HepG2 (cell line): ENCODE results near the gene PP2D1. TPM values are rescaled to one million over a fixed set of nuclear protein-coding genes. Genes with fewer than 3 reads are reported as not detected.

Source experiments
- FOXJ3 ChIP-seq: sonication (generic); formaldehyde crosslinking; IDR thresholded peaks from 2 replicates; pipeline ENCODE4 v1.4.0; 2020; ENCODE audit warnings: missing genetic modification reagents, mild to moderate bottlenecking, borderline replicate concordance
- HMG20B ChIP-seq: conservative IDR thresholded peaks from 2 replicates; pipeline ENCODE4 v1.6.1; 2016; ENCODE audit warnings: missing genetic modification reagents, missing compliant biosample characterization
- HNRNPUL1 ChIP-seq: fragments of 200-400 bp; formaldehyde crosslinking; IDR thresholded peaks from 2 replicates; pipeline ENCODE4 v1.6.1; 2017; ENCODE audit warnings: low read depth, mild to moderate bottlenecking, low read length, moderate library complexity
- KLF12 ChIP-seq: sonication (generic); formaldehyde crosslinking; IDR thresholded peaks from 2 replicates; pipeline ENCODE4 v1.4.0; 2020; ENCODE audit warnings: missing genetic modification reagents, borderline replicate concordance
- KMT2A ChIP-seq: sonication (generic); formaldehyde crosslinking; IDR thresholded peaks from 2 replicates; pipeline ENCODE4 v1.4.0; 2020; ENCODE audit warnings: missing genetic modification reagents
- MIXL1 ChIP-seq: IDR thresholded peaks from 2 replicates; pipeline ENCODE4 v1.6.1; 2016
- REL ChIP-seq: sonication (generic); formaldehyde crosslinking; conservative IDR thresholded peaks from 2 replicates; pipeline ENCODE4 v1.8.0; 2022; ENCODE audit warnings: mild to moderate bottlenecking, missing genetic modification reagents, moderate library complexity
- TAF15 ChIP-seq: fragments of 200-400 bp; formaldehyde crosslinking; IDR thresholded peaks from one replicate; pipeline ENCODE4 v1.6.1; 2018; ENCODE audit warnings: mild to moderate bottlenecking, low read depth, low read length; ENCODE audit not compliant: poor library complexity, severe bottlenecking
- ZNF251 ChIP-seq: sonication (generic); formaldehyde crosslinking; IDR thresholded peaks from 2 replicates; pipeline ENCODE4 v1.9.0; 2021; ENCODE audit warnings: mild to moderate bottlenecking, missing genetic modification reagents
- ZNF263 ChIP-seq: sonication (generic); formaldehyde crosslinking; IDR thresholded peaks from 2 replicates; pipeline ENCODE4 v1.4.0; 2020; ENCODE audit warnings: missing genetic modification reagents
- ZNF563 ChIP-seq: sonication (generic); formaldehyde crosslinking; IDR thresholded peaks from 2 replicates; pipeline ENCODE4 v1.8.0; 2022; ENCODE audit warnings: mild to moderate bottlenecking, moderate library complexity, missing genetic modification reagents
- ZSCAN21 ChIP-seq: sonication (generic); formaldehyde crosslinking; IDR thresholded peaks from 2 replicates; pipeline ENCODE4 v1.8.0; 2022; ENCODE audit warnings: mild to moderate bottlenecking, missing genetic modification reagents, moderate library complexity, borderline replicate concordance
- polyA plus RNA-seq, 8 experiments: library from polyadenylated mRNA; depleted of rRNA in 3 of 8; stranded (reverse) in 7 of 8; unstranded in 1 of 8; fragments of >200 nt; fragmentation: Illumina TruSeq in 4 of 8; extraction: Trizol in 4 of 8; gene quantifications; 2 replicates each; pipeline versions ENCODE4 v1.2.1 to v1.2.3, GENCODE V29; 2011 to 2016; ENCODE audit warnings: low read depth in 4 of 8, missing spikeins in 1 of 8, mixed read lengths in 1 of 8; ENCODE audit not compliant: insufficient read depth in 1 of 8
- total RNA-seq, 5 experiments: library from RNA; depleted of rRNA; stranded (reverse); fragments of >200 nt; fragmentation: Illumina TruSeq; extraction: Trizol; gene quantifications; 2 replicates each; pipeline ENCODE4 v1.2.3, GENCODE V29; 2016; ENCODE audit warnings: low read depth in 1 of 5
- TF ChIP-seq, protein P1 (sequence below): sonication (generic); formaldehyde crosslinking; IDR thresholded peaks from 2 replicates; pipeline ENCODE4 v1.8.0; 2022; ENCODE audit warnings: mild to moderate bottlenecking, missing genetic modification reagents, moderate library complexity
- TF ChIP-seq, protein P2 (sequence below): sonication (generic); formaldehyde crosslinking; IDR thresholded peaks from 2 replicates; pipeline ENCODE4 v1.4.0; 2020; ENCODE audit warnings: mild to moderate bottlenecking, missing genetic modification reagents
- TF ChIP-seq, protein P3 (sequence below): sonication (generic); formaldehyde crosslinking; IDR thresholded peaks from 2 replicates; pipeline ENCODE4 v1.4.0; 2020; ENCODE audit warnings: missing genetic modification reagents
- TF ChIP-seq, protein P4 (sequence below): sonication (generic); formaldehyde crosslinking; IDR thresholded peaks from 2 replicates; pipeline ENCODE4 v1.5.0; 2020; ENCODE audit warnings: missing genetic modification reagents, mild to moderate bottlenecking, borderline replicate concordance
- TF ChIP-seq, protein P5 (sequence below): fragments of 450-650 bp; IDR thresholded peaks from 2 replicates; pipeline ENCODE4 v1.6.1; 2016
- TF ChIP-seq, protein P6 (sequence below): sonication (generic); formaldehyde crosslinking; conservative IDR thresholded peaks from 2 replicates; pipeline ENCODE4 v1.4.0; 2020; ENCODE audit warnings: missing genetic modification reagents

The PP2D1 gene
- total and polyA plus RNA-seq, 2 of the 13 experiments (the other 11 are each of a cell fraction or from before 2014, with no cell fraction given), result not detected

DNA sequence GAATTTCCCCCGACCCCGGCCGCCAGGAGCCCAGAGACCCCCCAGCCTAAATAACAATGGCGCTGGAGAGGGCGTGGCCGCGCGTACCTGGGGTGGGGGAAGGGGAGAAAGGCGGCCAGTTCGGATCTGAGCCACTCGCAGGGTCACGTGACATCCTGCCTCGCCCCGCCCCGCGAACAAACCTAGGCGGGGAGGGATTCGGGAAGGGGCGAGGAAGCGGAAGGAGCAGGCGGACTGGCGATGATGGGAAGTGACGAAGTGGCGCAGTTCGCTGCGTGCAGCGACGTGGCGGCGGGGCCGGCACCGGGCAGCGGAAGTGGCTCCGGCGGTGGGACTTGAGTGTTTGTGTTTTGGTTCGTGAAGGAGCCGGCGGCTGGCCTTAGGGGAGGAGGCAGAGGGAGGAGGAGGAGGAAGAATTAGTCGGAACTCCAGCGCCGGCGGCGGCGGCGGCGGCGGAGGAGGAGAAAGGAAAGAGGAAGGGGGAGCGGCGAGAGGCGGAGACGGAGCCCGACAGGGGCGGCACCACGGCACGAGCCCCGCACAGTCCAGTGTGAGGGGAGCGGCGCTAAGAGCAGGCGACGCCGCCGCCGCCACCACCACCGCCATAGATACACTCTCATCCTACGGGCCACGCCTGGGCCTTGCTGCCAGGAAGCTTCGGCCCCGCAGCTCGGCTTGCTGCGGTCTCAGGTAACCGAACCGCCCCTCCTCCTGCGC, 65.1 kb downstream of the PP2D1 start, which contains the start of gene RAB5A (continued):
- TF ChIP-seq REL (CRISPR knock-in tag), result peak; percentile 67; the same call in 1 of the 2 replicates
- no peak for TF ChIP-seq HNRNPUL1
- 0 out of 2 replicates have a peak, but pooled peaks have one; percentile 15 for TF ChIP-seq ZSCAN21
- TF ChIP-seq, protein P1, sequence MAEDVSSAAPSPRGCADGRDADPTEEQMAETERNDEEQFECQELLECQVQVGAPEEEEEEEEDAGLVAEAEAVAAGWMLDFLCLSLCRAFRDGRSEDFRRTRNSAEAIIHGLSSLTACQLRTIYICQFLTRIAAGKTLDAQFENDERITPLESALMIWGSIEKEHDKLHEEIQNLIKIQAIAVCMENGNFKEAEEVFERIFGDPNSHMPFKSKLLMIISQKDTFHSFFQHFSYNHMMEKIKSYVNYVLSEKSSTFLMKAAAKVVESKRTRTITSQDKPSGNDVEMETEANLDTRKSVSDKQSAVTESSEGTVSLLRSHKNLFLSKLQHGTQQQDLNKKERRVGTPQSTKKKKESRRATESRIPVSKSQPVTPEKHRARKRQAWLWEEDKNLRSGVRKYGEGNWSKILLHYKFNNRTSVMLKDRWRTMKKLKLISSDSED (CRISPR knock-in tag), result no peak
- TF ChIP-seq HMG20B, result no peak
- TF ChIP-seq KLF12, result peak; percentile 87; the same call in 1 of the 2 replicates
- TF ChIP-seq, protein P2, sequence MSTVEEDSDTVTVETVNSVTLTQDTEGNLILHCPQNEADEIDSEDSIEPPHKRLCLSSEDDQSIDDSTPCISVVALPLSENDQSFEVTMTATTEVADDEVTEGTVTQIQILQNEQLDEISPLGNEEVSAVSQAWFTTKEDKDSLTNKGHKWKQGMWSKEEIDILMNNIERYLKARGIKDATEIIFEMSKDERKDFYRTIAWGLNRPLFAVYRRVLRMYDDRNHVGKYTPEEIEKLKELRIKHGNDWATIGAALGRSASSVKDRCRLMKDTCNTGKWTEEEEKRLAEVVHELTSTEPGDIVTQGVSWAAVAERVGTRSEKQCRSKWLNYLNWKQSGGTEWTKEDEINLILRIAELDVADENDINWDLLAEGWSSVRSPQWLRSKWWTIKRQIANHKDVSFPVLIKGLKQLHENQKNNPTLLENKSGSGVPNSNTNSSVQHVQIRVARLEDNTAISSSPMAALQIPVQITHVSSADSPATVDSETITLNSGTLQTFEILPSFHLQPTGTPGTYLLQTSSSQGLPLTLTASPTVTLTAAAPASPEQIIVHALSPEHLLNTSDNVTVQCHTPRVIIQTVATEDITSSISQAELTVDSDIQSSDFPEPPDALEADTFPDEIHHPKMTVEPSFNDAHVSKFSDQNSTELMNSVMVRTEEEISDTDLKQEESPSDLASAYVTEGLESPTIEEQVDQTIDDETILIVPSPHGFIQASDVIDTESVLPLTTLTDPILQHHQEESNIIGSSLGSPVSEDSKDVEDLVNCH (CRISPR knock-in tag), result no peak
- TF ChIP-seq ZNF563 (CRISPR knock-in tag), result 0 out of 2 replicates have a peak, but pooled peaks have one; percentile 25
- TF ChIP-seq, protein P3, sequence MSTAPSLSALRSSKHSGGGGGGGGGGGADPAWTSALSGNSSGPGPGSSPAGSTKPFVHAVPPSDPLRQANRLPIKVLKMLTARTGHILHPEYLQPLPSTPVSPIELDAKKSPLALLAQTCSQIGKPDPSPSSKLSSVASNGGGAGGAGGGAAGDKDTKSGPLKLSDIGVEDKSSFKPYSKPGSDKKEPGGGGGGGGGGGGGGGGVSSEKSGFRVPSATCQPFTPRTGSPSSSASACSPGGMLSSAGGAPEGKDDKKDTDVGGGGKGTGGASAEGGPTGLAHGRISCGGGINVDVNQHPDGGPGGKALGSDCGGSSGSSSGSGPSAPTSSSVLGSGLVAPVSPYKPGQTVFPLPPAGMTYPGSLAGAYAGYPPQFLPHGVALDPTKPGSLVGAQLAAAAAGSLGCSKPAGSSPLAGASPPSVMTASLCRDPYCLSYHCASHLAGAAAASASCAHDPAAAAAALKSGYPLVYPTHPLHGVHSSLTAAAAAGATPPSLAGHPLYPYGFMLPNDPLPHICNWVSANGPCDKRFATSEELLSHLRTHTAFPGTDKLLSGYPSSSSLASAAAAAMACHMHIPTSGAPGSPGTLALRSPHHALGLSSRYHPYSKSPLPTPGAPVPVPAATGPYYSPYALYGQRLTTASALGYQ (CRISPR knock-in tag), result peak; percentile 42; the same call in 1 of the 2 replicates
- TF ChIP-seq TAF15, result peak; percentile 72
- peak; percentile 13 for TF ChIP-seq KMT2A (CRISPR knock-in tag)
- 0 out of 2 replicates have a peak, but pooled peaks have one; percentile 29 for TF ChIP-seq FOXJ3 (CRISPR knock-in tag)
- TF ChIP-seq, protein P4, sequence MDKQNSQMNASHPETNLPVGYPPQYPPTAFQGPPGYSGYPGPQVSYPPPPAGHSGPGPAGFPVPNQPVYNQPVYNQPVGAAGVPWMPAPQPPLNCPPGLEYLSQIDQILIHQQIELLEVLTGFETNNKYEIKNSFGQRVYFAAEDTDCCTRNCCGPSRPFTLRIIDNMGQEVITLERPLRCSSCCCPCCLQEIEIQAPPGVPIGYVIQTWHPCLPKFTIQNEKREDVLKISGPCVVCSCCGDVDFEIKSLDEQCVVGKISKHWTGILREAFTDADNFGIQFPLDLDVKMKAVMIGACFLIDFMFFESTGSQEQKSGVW (CRISPR knock-in tag), result no peak
- TF ChIP-seq MIXL1 (CRISPR knock-in tag), result no peak; the same call in 1 of the 2 replicates
- TF ChIP-seq, protein P5, sequence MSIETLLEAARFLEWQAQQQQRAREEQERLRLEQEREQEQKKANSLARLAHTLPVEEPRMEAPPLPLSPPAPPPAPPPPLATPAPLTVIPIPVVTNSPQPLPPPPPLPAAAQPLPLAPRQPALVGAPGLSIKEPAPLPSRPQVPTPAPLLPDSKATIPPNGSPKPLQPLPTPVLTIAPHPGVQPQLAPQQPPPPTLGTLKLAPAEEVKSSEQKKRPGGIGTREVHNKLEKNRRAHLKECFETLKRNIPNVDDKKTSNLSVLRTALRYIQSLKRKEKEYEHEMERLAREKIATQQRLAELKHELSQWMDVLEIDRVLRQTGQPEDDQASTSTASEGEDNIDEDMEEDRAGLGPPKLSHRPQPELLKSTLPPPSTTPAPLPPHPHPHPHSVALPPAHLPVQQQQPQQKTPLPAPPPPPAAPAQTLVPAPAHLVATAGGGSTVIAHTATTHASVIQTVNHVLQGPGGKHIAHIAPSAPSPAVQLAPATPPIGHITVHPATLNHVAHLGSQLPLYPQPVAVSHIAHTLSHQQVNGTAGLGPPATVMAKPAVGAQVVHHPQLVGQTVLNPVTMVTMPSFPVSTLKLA, result peak; percentile 68
- TF ChIP-seq, protein P6, sequence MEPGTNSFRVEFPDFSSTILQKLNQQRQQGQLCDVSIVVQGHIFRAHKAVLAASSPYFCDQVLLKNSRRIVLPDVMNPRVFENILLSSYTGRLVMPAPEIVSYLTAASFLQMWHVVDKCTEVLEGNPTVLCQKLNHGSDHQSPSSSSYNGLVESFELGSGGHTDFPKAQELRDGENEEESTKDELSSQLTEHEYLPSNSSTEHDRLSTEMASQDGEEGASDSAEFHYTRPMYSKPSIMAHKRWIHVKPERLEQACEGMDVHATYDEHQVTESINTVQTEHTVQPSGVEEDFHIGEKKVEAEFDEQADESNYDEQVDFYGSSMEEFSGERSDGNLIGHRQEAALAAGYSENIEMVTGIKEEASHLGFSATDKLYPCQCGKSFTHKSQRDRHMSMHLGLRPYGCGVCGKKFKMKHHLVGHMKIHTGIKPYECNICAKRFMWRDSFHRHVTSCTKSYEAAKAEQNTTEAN (CRISPR knock-in tag), result peak; percentile 28; the same call in 1 of the 2 replicates
- TF ChIP-seq ZNF263 (CRISPR knock-in tag), result peak; percentile 56; the same call in 1 of the 2 replicates
- no peak for TF ChIP-seq ZNF251
